Stomach (tissue), 9 donors: ENCODE results near the gene FAU. TPM values are rescaled to one million over a fixed set of nuclear protein-coding genes. Genes with fewer than 3 reads are reported as not detected.

Experiments used
- DNase-seq, 2 donors: peaks; one replicate each; pipeline versions ENCODE4 v3.0.0 to v3.0.0-alpha.2; 2013 to 2019
- H3K27ac ChIP-seq, 5 donors: fragments of 200-600 bp in 4 of 5; sonication (generic) in 4 of 5; one replicate each; pipeline ENCODE4 v1.5.1; 2013 to 2019; ENCODE audit warnings: mild to moderate bottlenecking in 1 of 5, moderate library complexity in 1 of 5
- H3K27me3 ChIP-seq, 3 donors: fragments of 200-600 bp; sonication (generic); one replicate each; pipeline ENCODE4 v1.5.1; 2017 to 2019; ENCODE audit warnings: mixed run types in 1 of 3
- H3K36me3 ChIP-seq, 4 donors: fragments of 200-600 bp; sonication (generic); 1 replicate in 3 of 4; 2 replicates in 1 of 4; pipeline ENCODE4 v1.5.1; 2016 to 2019
- H3K4me1 ChIP-seq, 4 donors: fragments of 200-600 bp; sonication (generic); one replicate each; pipeline ENCODE4 v1.5.1; 2016 to 2019
- H3K4me3 ChIP-seq, 4 donors: fragments of 200-600 bp; sonication (generic) in 3 of 4; one replicate each; pipeline ENCODE4 v1.5.1; 2016 to 2019; ENCODE audit warnings: mild to moderate bottlenecking in 1 of 4
- H3K9me3 ChIP-seq, 4 donors: fragments of 200-600 bp; sonication (generic); one replicate each; pipeline ENCODE4 v1.5.1; 2016 to 2019
- EP300 ChIP-seq: sonication (generic); formaldehyde crosslinking; IDR thresholded peaks from one replicate; pipeline ENCODE4 v1.6.1; 2017; ENCODE audit warnings: antibody characterized with exemption
- POLR2A ChIP-seq, 4 donors: fragments of 450-650 bp; IDR thresholded peaks; one replicate each; pipeline ENCODE4 v1.6.1; 2016; ENCODE audit warnings: antibody characterized with exemption in 4 of 4, control low read depth in 2 of 4, mild to moderate bottlenecking in 1 of 4, moderate library complexity in 1 of 4
- POLR2AphosphoS5 ChIP-seq, 3 donors: sonication (generic); formaldehyde crosslinking; IDR thresholded peaks; one replicate each; pipeline ENCODE4 v1.6.1; 2016; ENCODE audit warnings: antibody characterized with exemption in 3 of 3
- WGBS, 5 donors: extraction: QIAGEN DNeasy Blood & Tissue Kit in 3 of 5; methylation state at CpG; one replicate each; pipeline versions ENCODE4 v1.1.5 to v1.1.7; 2013 to 2018; 5-methylcytosine and 5-hydroxymethylcytosine counted together
- intact Hi-C: fragments of 100-400 bp; cut with DNase I; formaldehyde crosslinking; loops from one replicate; pipeline ENCODE4 v1.15.1; 2023; ENCODE audit warnings: low total_unique reads
- polyA plus RNA-seq, 3 donors: library from polyadenylated mRNA; stranded (reverse); fragments of 200-250 nt; gene quantifications; one replicate each; pipeline ENCODE4 v1.2.3, GENCODE V29; 2013
- total RNA-seq, 5 donors: library from RNA; depleted of rRNA; stranded (reverse); fragments of >200 nt; gene quantifications; one replicate each; pipeline versions ENCODE4 v1.1.0 to v1.2.3, GENCODE V29; 2014 to 2016
- TF ChIP-seq, protein P1 (sequence below), 7 experiments: fragments of 450-650 bp in 4 of 7; fragments of 200-600 bp in 3 of 7; sonication (generic) in 3 of 7; IDR thresholded peaks; one replicate each; pipeline ENCODE4 v1.5.1; 2016 to 2019; ENCODE audit warnings: antibody characterized with exemption in 7 of 7, control low read depth in 2 of 7, mild to moderate bottlenecking in 1 of 7
- donor health status: healthy with polysubstance abuse.
- donor health status: Bipolar disorder and iron deficiency.
- donor health status: healthy.

FAU gene
- total and polyA plus RNA-seq, 8 donors: 456 to 1,872 (median 914) TPM

- Histone ChIP-seq H3K4me3 (no peak overlapping the region), H3K27me3 (no peaks in the 10 kb centered on the region), H3K27ac (no peak overlapping the region), H3K9me3 (no peaks in the 10 kb centered on the region), H3K36me3 (peaks cover 22 to 54% (median 48%) of the 10 kb centered on the region in 4 donors), H3K4me1 (peaks cover 14 to 32% (median 23%) of the 10 kb centered on the region in 4 donors)
- TF ChIP-seq EP300: no peak
- TF ChIP-seq, protein P1, sequence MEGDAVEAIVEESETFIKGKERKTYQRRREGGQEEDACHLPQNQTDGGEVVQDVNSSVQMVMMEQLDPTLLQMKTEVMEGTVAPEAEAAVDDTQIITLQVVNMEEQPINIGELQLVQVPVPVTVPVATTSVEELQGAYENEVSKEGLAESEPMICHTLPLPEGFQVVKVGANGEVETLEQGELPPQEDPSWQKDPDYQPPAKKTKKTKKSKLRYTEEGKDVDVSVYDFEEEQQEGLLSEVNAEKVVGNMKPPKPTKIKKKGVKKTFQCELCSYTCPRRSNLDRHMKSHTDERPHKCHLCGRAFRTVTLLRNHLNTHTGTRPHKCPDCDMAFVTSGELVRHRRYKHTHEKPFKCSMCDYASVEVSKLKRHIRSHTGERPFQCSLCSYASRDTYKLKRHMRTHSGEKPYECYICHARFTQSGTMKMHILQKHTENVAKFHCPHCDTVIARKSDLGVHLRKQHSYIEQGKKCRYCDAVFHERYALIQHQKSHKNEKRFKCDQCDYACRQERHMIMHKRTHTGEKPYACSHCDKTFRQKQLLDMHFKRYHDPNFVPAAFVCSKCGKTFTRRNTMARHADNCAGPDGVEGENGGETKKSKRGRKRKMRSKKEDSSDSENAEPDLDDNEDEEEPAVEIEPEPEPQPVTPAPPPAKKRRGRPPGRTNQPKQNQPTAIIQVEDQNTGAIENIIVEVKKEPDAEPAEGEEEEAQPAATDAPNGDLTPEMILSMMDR (IDR thresholded peaks at IDR 0.05): no peak
- no peak for TF ChIP-seq POLR2AphosphoS5 (IDR thresholded peaks at IDR 0.05)
- no peak for TF ChIP-seq POLR2A (IDR thresholded peaks at IDR 0.05)
- WGBS, 5 donors: 83 to 92% (median 86%) methylated on average over 11 of the region's 11 CpGs
- DNase-seq: no peak
- intact Hi-C loops: no loop called here
Measured at GRCh38 chr11:65087216-65087615, 34.7 kb downstream of the FAU start.

GRCh38 chr11:65086809-65087208 is 35.1 kb downstream of the FAU start:
- Histone ChIP-seq H3K36me3 (peaks cover 22 to 54% (median 48%) of the 10 kb centered on the region in 4 donors), H3K4me1 (peaks cover 14 to 32% (median 23%) of the 10 kb centered on the region in 4 donors), H3K4me3 (no peak overlapping the region), H3K27me3 (no peaks in the 10 kb centered on the region), H3K9me3 (no peaks in the 10 kb centered on the region), H3K27ac (no peak overlapping the region)
- TF ChIP-seq POLR2AphosphoS5 (IDR thresholded peaks at IDR 0.05) (no peak), POLR2A (IDR thresholded peaks at IDR 0.05) (no peak)
- TF ChIP-seq, protein P1 (IDR thresholded peaks at IDR 0.05): no peak
- no peak for DNase-seq
- intact Hi-C loops: no loop called here
- 90 to 97% (median 93%) methylated on average over 7 to 9 of the region's 9 CpGs for WGBS, 5 donors

DNA sequence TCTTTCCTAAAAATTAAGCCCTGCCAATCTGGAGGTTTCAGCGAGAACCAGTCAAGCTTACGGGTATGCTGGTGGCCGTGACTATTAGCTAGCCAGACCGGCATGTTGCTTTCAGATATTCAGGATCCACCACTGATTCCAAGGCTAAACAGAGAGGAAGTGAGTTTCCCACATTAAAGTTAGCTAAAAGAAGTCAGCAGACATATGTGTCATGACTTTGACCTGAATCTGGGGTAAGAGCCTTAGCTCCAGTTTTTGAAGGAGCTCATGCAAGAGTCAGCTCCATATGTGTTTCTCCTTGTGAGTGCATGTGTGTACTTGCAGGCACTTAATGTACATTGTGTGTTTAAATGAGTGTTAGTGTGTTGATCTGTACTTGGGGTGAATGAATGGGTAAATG is 36.5 kb downstream of the FAU start:
- 78 to 98% (median 91%) methylated on average over 4 of the region's 4 CpGs for WGBS, 5 donors
- TF ChIP-seq EP300: no peak
- peaks cover 14 to 32% (median 23%) of the 10 kb centered on the region in 4 donors for H3K4me1 ChIP-seq
- H3K4me3 ChIP-seq: peak overlapping the region in 1 of 4 donors; percentile 60
- DNase-seq: no peak
- H3K36me3 ChIP-seq: peaks cover 22 to 54% (median 48%) of the 10 kb centered on the region in 4 donors
- H3K9me3 ChIP-seq: no peaks in the 10 kb centered on the region
- no peaks in the 10 kb centered on the region for H3K27me3 ChIP-seq
- intact Hi-C loops: no loop called here
- peak overlapping the region in 1 of 5 donors; percentile 95 for H3K27ac ChIP-seq

GRCh38 chr11:65084598-65085375 is 37.1 kb downstream of the FAU start:
- no peaks in the 10 kb centered on the region for H3K27me3 ChIP-seq
- intact Hi-C loops: no loop called here
- no peak for DNase-seq
- no peaks in the 10 kb centered on the region for H3K9me3 ChIP-seq
- peaks cover 22 to 49% (median 46%) of the 10 kb centered on the region in 4 donors for H3K36me3 ChIP-seq
- H3K4me1 ChIP-seq: peaks cover 14 to 32% (median 23%) of the 10 kb centered on the region in 4 donors
- TF ChIP-seq POLR2A (IDR thresholded peaks at IDR 0.05): no peak
- TF ChIP-seq, protein P1 (IDR thresholded peaks at IDR 0.05): no peak
- no peak for TF ChIP-seq EP300
- TF ChIP-seq POLR2AphosphoS5 (IDR thresholded peaks at IDR 0.05): no peak
- peak overlapping the region; percentile 60 to 81 (median 70) for H3K4me3 ChIP-seq
- 38 to 46% (median 39%) methylated on average over 21 to 23 of the region's 23 CpGs for WGBS, 5 donors
- peak overlapping the region; percentile 91 to 95 (median 93) for H3K27ac ChIP-seq
